ENCODE data around the gene STRIT1.
"Not testable (repeated sequence)": the region's sequence is repeated elsewhere in the genome, so short reads cannot be mapped to it uniquely, and the experiment has no call there.

STRIT1 gene

GRCh38 chr3:155304394-155304793, 10.9 kb upstream of the STRIT1 start:
- no peak for DNase-seq (ENCODE audit: low spot score in 2 of 2)
- no peaks in the 10 kb centered on the region for H3K27me3 ChIP-seq (ENCODE audit: low read depth)
- no peaks in the 10 kb centered on the region for H3K9me3 ChIP-seq
- H3K36me3 ChIP-seq (replicated peaks), result no peaks in the 10 kb centered on the region
- in situ Hi-C loops (cut with MboI; ENCODE audit: low sequenced_read_pairs), result no loop called here
- H3K4me1 ChIP-seq, result peaks cover 13% of the 10 kb centered on the region
- no peak overlapping the region for H3K4me3 ChIP-seq

- Histone ChIP-seq H3K27me3 (ENCODE audit: low read depth) (no peaks in the 10 kb centered on the region), H3K9me3 (no peaks in the 10 kb centered on the region), H3K36me3 (replicated peaks) (no peaks in the 10 kb centered on the region), H3K4me1 (peaks cover 13% of the 10 kb centered on the region), H3K4me3 (no peak overlapping the region)
- in situ Hi-C loops (cut with MboI; ENCODE audit: low sequenced_read_pairs), result no loop called here
- peak in 1 of 2 experiments; percentile 64 for DNase-seq (ENCODE audit: low spot score in 2 of 2)
Observed at GRCh38 chr3:155303540-155304097, 10.1 kb upstream of the STRIT1 start.

DNA sequence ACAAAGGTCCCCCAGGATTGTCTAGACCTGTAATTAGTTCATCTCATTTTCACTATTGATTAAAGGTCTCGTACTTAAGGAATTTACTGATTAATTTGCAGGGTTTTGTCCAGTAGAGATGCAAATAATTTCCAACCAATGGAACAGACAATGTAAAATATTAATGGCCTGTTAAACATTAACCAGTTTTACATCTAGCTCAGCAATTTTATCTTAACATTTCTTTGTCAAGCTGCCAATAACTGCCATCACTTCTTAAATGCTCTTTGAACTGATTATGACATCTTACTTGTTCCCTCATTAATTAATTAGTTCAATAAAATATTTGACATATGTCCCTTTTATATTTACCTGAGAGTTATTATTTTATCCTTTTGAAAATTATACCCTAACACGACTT, 9.4 kb upstream of the STRIT1 start:
- Histone ChIP-seq H3K36me3 (replicated peaks) (no peaks in the 10 kb centered on the region), H3K9me3 (no peaks in the 10 kb centered on the region), H3K27me3 (ENCODE audit: low read depth) (no peaks in the 10 kb centered on the region), H3K4me1 (peaks cover 13% of the 10 kb centered on the region), H3K4me3 (no peak overlapping the region)
- in situ Hi-C loops (cut with MboI; ENCODE audit: low sequenced_read_pairs), result no loop called here
- no peak for DNase-seq (ENCODE audit: low spot score in 2 of 2)

GRCh38 chr3:155302481-155302880, 9.0 kb upstream of the STRIT1 start:
- H3K27me3 ChIP-seq (ENCODE audit: low read depth), result no peaks in the 10 kb centered on the region
- no peak for DNase-seq (ENCODE audit: low spot score in 2 of 2)
- H3K36me3 ChIP-seq (replicated peaks), result no peaks in the 10 kb centered on the region
- peaks cover 13% of the 10 kb centered on the region for H3K4me1 ChIP-seq
- H3K9me3 ChIP-seq, result peaks cover 1% of the 10 kb centered on the region; the same call in 1 of the 2 replicates
- no peak overlapping the region for H3K4me3 ChIP-seq
- in situ Hi-C loops (cut with MboI; ENCODE audit: low sequenced_read_pairs), result no loop called here

GRCh38 chr3:155297100-155297499, 3.6 kb upstream of the STRIT1 start:
- in situ Hi-C loops (cut with MboI; ENCODE audit: low sequenced_read_pairs), result no loop called here
- no peak overlapping the region for H3K4me3 ChIP-seq
- H3K9me3 ChIP-seq, result peaks cover 8% of the 10 kb centered on the region
- no peak for DNase-seq (ENCODE audit: low spot score in 2 of 2)
- H3K27me3 ChIP-seq (ENCODE audit: low read depth), result no peaks in the 10 kb centered on the region
- no peaks in the 10 kb centered on the region for H3K36me3 ChIP-seq (replicated peaks)
- H3K4me1 ChIP-seq, result no peaks in the 10 kb centered on the region

DNA sequence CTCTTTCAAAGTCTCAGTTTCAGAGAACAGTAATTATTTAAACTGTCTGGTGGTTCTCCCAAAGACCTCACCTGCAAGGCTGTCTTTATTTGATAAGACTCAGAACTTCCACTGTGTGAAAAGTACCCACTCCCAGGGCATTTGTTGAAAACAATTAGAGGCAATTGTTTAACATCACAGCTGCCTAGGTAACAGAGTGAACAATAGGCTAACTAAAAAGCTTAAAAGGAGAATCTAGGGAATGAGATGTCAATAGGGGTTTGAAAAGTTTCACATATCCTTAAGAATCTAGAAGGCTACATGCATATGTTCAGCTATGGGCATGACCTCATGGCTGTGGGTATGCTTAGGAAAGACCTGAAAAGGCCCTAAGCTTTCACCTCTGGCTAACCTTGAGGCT, 2.9 kb upstream of the STRIT1 start:
- Histone ChIP-seq H3K36me3 (replicated peaks) (no peaks in the 10 kb centered on the region), H3K4me3 (no peak overlapping the region), H3K4me1 (no peaks in the 10 kb centered on the region), H3K9me3 (peaks cover 8% of the 10 kb centered on the region), H3K27me3 (ENCODE audit: low read depth) (no peaks in the 10 kb centered on the region)
- in situ Hi-C loops (cut with MboI; ENCODE audit: low sequenced_read_pairs), result no loop called here
- DNase-seq (ENCODE audit: low spot score in 2 of 2), result no peak

- no peak for DNase-seq (ENCODE audit: low spot score in 2 of 2)
- in situ Hi-C loops (cut with MboI; ENCODE audit: low sequenced_read_pairs), result no loop called here
- H3K36me3 ChIP-seq (replicated peaks), result no peaks in the 10 kb centered on the region
- H3K4me3 ChIP-seq, result no peak overlapping the region
- H3K4me1 ChIP-seq, result no peaks in the 10 kb centered on the region
- peaks cover 8% of the 10 kb centered on the region for H3K9me3 ChIP-seq
- H3K27me3 ChIP-seq (ENCODE audit: low read depth), result no peaks in the 10 kb centered on the region
Observed at GRCh38 chr3:155292693-155293092, 790 bp downstream of the STRIT1 start.

- H3K4me3 ChIP-seq, result no peak overlapping the region
- in situ Hi-C loops (cut with MboI; ENCODE audit: low sequenced_read_pairs), result no loop called here
- peaks cover 4% of the 10 kb centered on the region for H3K9me3 ChIP-seq
- H3K4me1 ChIP-seq, result no peaks in the 10 kb centered on the region
- no peaks in the 10 kb centered on the region for H3K36me3 ChIP-seq (replicated peaks)
- DNase-seq (ENCODE audit: low spot score in 2 of 2), result no peak
- no peaks in the 10 kb centered on the region for H3K27me3 ChIP-seq (ENCODE audit: low read depth)
Observed at GRCh38 chr3:155292133-155292532, 1.4 kb downstream of the STRIT1 start.

- no peaks in the 10 kb centered on the region for H3K9me3 ChIP-seq
- no peaks in the 10 kb centered on the region for H3K36me3 ChIP-seq (replicated peaks)
- in situ Hi-C loops (cut with MboI; ENCODE audit: low sequenced_read_pairs), result no loop called here
- H3K4me3 ChIP-seq, result no peak overlapping the region
- DNase-seq (ENCODE audit: low spot score in 2 of 2), result no peak
- H3K4me1 ChIP-seq, result peaks cover 11% of the 10 kb centered on the region
- no peaks in the 10 kb centered on the region for H3K27me3 ChIP-seq (ENCODE audit: low read depth)
Observed at GRCh38 chr3:155286736-155287135, 6.7 kb downstream of the STRIT1 start.

- DNase-seq (ENCODE audit: low spot score in 2 of 2), result no peak
- in situ Hi-C loops (cut with MboI; ENCODE audit: low sequenced_read_pairs), result no loop called here
- Histone ChIP-seq H3K4me3 (no peak overlapping the region), H3K4me1 (peaks cover 11% of the 10 kb centered on the region), H3K36me3 (replicated peaks) (no peaks in the 10 kb centered on the region), H3K27me3 (ENCODE audit: low read depth) (no peaks in the 10 kb centered on the region), H3K9me3 (no peaks in the 10 kb centered on the region)
Observed at GRCh38 chr3:155285936-155286335, 7.5 kb downstream of the STRIT1 start.

DNA sequence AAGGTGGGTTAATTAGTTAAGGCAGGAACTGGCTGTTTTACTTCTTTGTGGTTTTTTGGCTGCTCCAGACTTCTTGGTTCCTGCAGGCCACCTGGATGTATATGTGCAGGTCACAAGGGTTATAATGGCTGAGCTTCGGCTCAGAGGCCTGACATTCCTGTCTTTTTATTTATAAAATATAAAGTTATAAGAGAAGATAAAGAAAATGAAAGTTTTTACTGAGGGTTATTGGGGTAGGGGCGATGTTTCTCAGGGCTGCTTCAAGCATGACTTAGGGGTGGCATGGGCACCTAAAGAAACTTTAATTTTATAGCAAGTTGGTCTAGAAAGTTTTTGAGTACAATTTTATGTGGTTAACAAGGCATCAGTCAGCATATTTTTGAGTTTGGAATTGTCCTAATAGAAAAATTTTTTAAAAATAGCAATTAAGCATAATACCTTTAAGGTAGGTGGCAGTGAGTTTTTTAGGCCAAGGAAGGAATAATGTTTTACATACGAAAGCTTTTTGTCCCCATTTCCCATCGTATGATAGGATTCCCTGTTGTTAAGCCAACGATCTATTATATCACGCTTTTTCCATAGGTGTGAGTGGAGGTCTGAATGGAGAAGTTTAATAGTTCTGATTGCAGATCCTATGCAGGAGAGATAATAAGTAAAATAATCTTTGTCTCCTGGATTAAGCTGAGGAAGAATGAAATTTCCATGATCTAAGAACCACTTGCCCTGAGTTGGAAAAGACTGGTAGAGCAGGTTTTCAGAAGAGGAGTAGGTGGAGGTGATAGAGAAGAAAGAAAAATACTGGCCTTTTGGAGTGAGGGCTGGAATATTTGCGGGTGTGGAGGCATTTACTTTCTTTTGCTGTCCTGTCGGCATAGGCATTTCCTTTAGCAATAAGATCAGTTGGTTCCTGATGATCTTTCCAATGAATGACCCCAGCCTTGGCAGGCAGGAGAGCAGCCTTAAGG, 10.1 kb downstream of the STRIT1 start:
- Histone ChIP-seq H3K36me3 (replicated peaks) (no peaks in the 10 kb centered on the region), H3K27me3 (ENCODE audit: low read depth) (no peaks in the 10 kb centered on the region), H3K4me3 (no peak overlapping the region), H3K9me3 (no peaks in the 10 kb centered on the region), H3K4me1 (peaks cover 11% of the 10 kb centered on the region)
- in situ Hi-C loops (cut with MboI; ENCODE audit: low sequenced_read_pairs), result no loop called here
- DNase-seq (ENCODE audit: low spot score in 2 of 2), result no peak

DNA sequence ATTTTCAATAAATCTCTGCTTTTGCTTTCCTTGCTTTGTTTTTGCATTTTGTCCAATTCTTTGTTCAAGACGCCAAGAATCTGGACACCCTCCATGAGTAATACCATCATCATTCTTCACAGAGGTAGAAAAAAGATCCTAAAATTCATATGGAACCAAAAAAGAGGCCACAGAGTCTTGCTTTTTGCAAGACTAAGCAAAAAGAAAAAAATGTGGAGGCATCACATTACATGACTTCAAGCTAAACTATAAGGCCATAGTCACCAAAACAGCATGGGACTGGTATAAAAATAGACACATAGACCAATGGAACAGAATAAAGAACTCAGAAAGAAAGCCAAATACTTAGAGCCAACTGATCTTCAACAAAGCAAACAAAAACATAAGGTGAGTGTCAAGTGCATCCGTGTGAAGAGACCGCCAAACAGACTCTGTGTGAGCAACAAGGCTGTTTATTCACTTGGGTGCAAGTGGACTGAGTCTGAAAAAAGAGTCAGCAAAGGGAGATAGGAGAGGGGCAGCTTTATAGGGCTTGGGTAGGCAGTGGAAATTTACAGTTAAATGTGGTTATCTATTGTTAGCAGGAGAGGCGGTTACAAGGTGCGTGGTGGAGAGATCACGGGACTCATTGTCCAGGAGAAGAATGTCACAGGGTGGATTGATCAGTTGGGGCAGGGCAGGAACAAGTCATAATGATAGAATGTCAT, 10.9 kb downstream of the STRIT1 start:
- DNase-seq (ENCODE audit: low spot score in 2 of 2), result no peak

DNA sequence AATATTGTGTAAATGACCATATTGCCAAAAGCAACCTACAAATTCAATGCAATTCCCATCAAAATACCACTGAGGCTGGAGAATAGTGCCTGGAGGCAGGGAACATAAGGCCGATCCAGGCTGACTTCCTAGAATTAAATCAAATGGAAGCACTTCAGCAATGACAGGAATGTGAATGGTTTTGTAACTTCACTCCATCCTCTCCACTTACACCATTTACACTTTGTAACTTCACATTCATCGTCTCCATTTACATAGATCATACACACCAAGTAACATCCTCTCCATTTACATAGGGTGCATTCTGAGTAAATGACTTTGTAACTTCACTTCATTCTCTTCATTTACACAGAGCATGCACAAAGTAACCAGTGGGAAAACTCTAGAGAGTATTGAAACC, 11.6 kb downstream of the STRIT1 start:
- in situ Hi-C loops (cut with MboI; ENCODE audit: low sequenced_read_pairs), result no loop called here
- H3K27me3 ChIP-seq (ENCODE audit: low read depth), result no peaks in the 10 kb centered on the region
- H3K9me3 ChIP-seq, result no peaks in the 10 kb centered on the region
- peak; percentile 10 to 22 for DNase-seq (ENCODE audit: low spot score in 2 of 2)
- H3K36me3 ChIP-seq (replicated peaks), result no peaks in the 10 kb centered on the region
- H3K4me3 ChIP-seq, result no peak overlapping the region
- H3K4me1 ChIP-seq, result peaks cover 11% of the 10 kb centered on the region

More for the DNA sequence above, 10.9 kb downstream of the STRIT1 start:
- H3K4me1 ChIP-seq, result peaks cover 11% of the 10 kb centered on the region
- no peaks in the 10 kb centered on the region for H3K9me3 ChIP-seq
- no peak overlapping the region for H3K4me3 ChIP-seq
- H3K36me3 ChIP-seq (replicated peaks), result no peaks in the 10 kb centered on the region
- no peaks in the 10 kb centered on the region for H3K27me3 ChIP-seq (ENCODE audit: low read depth)
- in situ Hi-C loops (cut with MboI; ENCODE audit: low sequenced_read_pairs), result no loop called here

DNA sequence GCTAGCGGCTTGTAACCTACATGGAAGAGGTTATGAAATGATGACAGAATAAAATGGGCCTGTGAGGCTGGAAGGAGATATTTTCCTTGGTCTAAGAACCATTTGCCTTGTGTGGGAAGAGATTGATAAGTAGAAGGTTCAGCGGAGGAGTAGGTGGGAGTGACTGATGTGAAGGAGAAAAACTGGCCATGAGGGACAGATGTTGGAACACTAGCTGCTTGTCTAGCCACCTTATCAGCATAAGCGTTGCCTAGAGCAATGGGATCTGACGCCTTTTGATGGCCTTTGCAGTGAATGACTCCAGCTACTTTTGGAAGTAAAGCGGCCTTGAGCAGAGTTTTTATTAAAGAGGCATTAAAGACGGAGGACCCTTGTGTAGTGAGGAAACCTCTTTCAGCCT, 17.4 kb downstream of the STRIT1 start:
- H3K4me3 ChIP-seq; H3K4me1 ChIP-seq; H3K9me3 ChIP-seq; H3K27me3 ChIP-seq (ENCODE audit: low read depth); H3K36me3 ChIP-seq (replicated peaks); in situ Hi-C loops (cut with MboI; ENCODE audit: low sequenced_read_pairs); DNase-seq (ENCODE audit: low spot score in 2 of 2): not testable (repeated sequence)
